DMS53 (cell line): Measurements from ENCODE around the gene HNMT.
"Not testable (repeated sequence)": the region's sequence is repeated elsewhere in the genome, so short reads cannot be mapped to it uniquely, and the experiment has no call there.

Source experiments
- DNase-seq: peaks from one replicate; lab custom pipeline; 2025; lab: John Stamatoyannopoulos, UW

HNMT gene

DNA sequence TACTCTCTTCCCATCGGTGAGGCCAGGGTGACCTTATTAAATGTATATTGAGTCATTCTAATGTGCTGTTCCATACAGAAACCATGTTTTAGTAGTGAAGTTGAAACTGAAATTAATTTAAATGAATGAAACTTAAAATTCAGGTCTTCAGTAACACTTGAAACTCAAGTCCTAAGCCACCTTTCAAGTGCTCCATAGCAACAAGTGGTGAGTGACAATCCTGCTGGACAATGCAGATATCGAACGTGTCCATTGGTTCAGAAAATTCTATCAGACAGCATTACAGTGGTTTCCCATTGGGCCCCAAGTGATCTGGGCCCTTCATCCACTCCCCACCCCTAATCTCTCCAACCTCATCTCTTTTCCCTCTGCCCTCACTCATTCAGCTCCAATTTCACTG lies 48.7 kb downstream of the HNMT start:
- no peak for DNase-seq

DNA sequence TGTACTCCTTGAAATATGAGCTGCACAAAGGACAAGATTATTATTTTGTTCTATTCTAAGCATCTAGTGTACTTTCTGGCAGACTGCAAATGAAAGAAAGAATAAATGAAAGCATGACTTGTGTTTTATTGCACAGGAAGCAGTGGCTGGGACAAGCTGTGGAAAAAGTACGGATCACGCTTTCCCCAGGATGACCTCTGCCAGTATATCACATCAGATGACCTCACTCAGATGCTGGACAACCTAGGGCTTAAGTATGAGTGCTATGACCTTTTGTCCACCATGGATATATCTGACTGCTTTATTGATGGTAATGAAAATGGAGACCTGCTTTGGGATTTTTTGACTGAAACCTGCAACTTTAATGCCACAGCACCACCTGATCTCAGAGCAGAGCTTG lies 49.4 kb downstream of the HNMT start:
- DNase-seq: no peak

DNA sequence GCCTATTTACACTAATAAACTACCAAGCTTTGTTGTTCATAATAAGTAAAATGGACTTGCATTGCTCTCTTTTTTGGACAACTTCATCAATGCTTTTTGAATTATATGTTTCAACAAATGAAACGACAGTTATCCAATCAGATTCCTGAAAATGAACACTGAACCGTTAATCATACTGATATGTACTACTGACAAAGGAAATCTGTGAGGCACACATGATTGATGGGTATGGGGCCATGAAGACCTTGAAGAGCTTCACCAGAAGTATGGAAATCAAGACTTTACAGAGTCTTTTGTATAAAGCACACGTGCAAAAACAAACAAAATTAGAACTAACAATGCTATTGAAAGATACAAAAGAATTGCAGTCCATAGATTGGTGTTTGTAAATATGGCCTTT lies 51.2 kb downstream of the HNMT start:
- no peak for DNase-seq

DNA sequence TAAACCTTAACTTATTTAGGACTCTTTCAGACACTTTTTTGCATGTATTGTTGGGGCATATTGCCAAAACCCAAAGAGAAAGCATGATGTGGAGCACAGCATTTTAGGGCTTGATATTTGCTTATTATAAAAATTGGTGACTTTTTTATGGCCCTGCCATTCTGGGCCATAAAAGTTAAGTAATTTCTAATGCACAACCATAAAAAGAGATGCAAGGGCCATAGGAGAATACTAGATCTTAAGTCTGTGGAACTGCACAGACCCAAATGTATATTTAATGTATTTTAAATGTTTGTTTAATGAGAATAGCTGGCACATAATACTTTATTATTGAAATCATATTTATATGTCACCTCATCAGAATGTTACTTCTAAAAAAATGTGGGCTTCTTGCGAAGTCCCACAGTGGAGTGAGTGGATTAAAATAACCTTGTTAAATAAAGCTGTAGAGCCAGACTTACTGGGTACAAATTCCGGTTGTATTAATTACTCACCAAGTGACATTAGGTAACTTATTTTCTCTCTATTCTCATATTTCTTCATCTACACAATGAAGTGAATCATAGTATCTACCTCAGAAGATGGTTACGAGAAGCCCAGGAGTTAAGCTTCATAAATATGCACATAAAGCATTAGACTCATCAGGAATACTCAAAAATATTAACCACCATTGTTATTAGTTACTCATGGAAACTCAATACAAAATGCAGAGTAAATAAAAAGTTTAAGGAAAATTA lies 52.2 kb downstream of the HNMT start:
- no peak for DNase-seq

DNA sequence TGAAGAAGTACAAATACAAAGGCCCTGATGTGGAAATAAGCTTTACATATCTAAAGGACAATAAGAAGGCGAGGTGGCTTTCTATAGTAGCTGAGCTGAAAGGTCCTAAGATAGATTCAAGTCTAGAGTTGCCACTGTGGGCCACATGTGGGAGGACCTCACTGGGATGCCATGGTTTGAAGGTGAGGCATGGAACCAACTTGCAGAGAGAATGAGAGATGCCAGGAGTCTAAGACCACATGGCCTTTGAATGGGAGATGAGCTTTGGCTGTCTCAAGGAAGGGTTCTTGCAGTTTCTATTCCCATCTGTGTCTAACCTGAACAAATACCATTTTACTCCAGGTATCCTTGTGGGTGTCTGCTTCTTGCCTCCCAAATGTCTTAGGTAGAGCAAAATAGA lies 53.6 kb downstream of the HNMT start:
- DNase-seq: no peak

DNA sequence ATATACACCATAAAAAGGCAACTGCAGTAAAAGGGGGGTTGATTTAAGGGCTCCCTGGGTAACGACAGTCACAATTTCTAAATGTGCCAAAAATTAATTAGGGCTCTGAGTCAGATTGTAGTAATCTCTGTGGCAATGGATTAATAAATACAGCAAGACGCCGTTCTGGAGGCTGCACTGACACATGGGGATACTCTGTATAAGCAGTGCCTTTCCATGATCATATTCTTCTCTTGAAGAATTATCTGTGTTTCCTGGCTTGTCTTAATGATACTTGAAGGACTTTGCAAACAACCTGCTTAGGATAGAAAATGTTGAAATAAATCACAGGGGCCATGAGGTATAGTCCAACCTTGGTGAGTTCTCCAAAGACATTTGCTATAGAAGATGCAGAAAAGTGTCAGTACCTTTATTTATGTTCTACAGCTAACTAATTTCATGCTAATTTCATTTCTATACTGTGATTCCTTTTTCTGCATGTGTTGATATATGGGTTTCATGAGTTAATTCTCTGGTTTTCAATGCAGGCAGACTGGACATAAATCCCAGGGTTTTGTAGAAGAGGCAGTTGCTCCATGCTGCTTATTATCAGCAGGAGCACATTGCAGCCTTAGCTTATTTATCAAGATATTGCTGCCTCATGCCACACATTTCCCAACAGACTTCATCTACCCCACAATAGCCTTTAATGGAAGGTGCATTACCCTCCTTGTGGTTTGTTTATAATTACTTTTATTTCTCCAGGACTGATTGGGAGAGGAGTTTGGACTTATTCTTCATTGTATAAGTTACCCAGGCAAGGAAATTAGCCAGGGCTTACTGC lies 54.8 kb downstream of the HNMT start:
- no peak for DNase-seq

DNA sequence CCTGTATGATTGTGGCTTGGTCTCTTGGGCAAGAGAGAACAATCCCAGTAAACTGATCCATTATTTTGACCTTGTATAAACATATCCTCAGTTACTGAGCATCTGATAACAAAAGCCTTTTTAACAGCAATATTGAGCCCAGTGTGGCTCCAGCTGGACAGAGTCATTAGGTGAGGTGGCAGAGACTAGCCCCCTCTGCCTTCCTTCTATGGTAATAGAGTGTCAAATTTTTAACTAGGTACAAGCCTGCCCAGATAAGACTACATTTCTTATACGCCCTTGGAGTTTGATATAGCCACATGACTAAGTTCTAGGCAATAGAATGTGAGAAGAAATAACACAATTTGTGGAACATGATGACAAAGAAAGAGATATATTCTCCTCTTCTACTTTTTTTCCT lies 56.2 kb downstream of the HNMT start:
- peak; percentile 1 for DNase-seq

DNA sequence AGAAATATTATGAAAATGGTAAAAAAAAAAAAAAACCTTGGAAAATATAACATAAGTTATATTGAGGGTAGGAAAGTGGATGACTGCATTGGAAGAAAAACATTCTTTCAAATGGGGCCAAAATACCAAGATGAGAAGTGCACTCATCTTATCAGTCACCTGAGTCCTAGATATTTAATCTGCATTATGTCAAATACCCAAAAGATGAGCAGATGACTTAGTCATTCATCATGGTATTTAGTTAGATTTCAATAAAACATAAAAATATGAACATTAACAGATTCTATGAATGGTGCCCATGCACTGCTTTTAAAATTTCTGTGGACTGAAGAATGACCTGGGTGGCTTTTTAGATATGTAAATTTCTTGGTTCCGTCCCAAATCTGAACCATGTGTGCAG lies 56.9 kb downstream of the HNMT start:
- no peak for DNase-seq

DNA sequence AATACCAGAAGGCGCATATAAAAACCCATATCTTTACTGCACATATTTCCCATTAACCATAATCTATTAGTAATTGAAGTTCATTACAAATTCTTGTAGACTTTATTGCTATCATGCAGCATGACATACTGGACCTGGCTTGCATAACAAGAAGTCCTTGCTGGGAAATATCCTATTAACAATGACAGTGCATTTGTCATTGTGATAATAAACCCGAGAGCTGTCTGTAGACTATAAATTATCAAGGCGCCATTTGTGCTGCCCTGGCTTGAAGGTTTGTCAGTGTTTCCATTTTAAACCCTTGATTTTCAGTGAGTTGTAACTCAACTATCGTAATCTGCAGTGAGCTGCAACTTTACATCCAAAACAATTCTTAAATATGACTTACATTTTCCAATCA lies 59.0 kb downstream of the HNMT start:
- DNase-seq: no peak

DNA sequence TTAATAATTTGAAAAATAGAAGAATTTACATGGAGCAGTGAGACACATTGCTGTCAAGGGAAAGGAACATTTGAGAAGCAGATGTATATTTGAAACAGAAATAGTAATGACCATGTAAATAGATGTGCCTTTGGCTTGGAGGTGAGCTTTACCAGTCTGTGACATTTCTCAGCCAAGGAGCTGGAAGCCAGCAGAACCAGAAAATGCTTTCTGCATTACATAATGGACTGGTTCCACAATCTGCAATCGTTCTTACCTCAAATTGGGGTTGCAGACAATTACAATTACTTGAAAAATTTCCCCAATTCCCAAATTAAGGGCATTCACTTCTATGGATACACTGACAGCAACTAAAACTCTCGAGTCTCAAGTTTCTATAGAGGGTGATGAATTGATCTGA lies 59.7 kb downstream of the HNMT start:
- no peak for DNase-seq

DNA sequence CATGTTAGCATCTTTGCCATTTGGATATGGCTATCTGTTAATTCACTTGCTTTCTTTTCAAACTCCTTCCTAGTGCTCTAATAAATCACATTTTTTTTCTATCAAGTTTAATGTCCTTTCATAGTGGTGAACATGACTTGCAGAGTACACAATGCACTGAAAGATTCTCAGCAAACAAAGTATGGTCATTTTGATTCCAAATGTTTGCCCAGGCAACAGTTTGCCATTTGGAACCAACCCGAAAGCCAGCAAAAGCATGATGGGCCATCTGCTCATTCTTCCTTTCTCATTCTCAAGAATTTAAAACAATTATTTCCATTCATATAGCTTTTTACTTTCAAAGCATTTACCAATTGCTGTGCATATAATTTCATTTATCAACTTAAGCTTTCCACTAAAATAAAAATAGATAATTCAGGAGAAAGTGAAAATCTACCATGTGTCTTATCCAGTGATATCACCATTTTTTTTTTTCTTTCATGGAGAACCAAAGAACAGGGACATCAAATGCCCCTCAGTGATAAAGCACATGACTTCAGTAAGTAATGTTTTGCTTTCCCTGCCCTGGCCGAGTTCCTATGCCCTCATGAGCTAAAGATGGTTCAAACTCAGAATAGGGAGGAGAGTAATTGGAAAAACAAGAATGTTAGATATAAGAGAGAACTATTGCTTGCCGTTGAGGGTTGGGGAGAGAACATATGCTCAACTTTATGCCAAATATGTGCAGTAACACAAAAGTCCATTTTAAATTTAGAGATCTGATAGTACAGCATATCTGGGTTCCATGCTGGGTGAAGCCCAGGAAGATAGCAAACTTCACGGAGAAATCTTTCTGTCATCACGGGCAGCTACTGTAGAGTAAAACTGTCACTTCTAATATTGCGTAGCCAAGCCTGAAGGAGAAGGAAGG lies 62.1 kb downstream of the HNMT start:
- no peak for DNase-seq

DNA sequence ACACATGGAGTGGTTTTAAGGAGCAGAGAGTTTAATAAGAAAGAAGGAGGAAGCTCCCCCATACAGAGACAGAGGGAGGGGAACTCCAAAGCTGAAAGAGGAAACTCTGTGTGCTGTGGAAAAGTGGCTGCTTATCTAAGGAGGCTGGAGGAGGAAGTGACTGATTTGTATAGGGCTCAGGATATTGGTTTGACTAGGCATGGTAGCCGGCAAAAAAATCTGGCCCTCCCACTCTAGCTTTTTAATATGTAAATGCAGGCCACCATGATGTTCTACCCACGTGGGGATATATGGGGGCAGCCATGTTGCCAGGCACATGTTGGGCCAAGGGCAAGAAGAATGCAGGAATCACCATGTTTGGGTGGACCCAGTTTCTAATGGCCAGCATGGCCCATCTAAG lies 64.3 kb downstream of the HNMT start:
- DNase-seq: no peak

DNA sequence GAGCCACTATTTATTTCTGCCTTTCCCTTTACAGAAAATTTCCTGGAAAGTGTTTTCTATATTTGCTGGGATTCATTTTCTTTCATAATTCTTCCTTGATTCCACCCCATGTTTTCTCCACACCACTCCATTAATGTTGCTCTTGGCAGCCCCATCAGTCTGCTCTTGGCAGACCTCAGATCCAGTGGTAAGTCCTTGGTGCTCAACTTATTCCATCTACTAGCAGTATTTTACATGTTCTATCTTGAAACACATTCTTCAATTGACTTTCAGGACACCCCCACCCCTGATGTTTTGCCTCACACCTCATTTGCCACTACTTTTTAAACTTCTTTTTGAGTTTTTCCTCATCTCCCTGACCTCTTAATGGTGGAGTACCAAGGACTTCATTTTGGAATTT lies 65.0 kb downstream of the HNMT start:
- no peak for DNase-seq

DNA sequence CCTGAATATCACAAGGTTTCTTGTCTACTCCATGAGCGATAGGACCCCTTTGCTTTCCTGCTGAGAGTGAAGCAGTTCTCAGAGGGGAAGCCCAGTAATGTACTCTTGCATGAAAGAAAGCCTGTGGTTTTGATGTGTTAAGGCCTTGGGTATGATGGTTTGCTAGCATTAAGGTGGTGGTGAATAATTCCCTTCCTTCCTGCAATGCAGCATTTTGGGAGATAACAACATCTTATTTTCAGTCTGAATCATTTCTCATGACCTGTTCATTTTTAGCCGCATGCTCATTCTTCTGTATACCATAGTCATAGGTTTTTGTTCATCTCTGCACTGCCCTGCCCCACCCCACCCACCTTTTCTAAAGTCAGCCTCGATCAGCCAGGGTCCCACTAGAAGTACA lies 66.2 kb downstream of the HNMT start:
- DNase-seq: no peak

DNA sequence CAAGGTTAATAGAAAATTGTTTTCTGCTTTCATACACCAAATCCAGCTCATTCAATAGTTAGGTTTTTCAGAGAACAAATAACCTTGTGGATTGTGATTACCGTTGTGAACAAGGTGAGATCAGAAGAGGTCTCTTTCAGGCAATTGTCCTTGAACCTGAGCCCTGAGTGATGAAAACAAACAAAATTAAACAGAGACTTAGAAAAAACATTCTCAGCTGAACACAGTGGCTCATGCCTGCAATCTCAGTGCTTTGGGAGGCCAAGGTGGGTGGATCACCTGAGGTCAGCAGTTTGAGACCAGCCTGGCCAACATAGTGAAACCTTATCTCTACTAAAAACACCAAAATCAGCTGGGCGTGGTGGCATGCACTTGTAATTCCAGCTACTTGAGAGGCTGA lies 68.1 kb downstream of the HNMT start:
- DNase-seq: no peak

DNA sequence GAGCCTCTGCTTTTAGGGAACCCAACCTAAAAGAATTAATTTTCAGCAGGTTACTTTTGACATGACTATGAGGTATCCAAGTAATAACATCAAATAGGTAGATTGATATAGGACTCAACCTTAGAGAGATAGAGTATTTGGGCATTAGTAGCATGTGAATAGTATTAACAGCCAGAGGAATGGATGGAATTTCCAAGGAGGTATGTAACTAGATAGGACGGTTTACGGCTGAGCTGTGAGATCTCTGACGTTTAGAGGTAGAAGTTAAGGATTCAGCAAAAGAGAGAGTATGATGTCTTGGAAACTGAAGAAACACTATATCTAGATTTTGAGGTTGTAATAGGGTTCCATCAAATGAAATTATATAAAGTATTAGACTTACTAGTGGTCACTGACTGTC lies 70.3 kb downstream of the HNMT start:
- DNase-seq: no peak

DNA sequence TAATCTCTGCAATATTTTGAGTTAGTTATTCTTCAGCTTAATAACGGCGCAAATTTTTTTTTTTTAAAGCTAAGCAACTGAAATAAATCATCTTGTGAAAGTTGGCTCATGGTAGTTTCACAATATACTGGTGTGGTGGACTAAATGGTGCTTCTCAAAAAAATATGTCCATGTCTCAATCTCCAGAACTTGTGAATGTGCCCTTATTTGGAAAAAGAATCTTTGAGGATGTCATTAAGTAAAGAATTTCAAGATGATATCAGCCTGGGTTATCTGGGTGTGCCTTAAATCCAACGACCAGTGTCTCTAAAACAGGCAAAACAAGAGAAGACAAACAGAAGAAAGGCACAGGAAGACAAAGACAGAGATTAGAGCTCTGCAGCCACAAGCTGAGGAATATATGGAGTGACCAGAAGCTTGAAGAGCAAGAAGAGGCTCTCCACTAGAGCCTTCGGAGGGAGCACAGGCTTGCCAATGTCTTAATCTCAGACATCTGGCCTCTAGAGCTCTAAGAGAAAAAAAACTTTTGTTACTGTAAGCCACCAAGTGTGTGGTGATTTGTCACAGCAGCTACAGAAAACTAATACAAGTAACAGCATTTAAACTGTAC lies 71.4 kb downstream of the HNMT start:
- no peak for DNase-seq

DNA sequence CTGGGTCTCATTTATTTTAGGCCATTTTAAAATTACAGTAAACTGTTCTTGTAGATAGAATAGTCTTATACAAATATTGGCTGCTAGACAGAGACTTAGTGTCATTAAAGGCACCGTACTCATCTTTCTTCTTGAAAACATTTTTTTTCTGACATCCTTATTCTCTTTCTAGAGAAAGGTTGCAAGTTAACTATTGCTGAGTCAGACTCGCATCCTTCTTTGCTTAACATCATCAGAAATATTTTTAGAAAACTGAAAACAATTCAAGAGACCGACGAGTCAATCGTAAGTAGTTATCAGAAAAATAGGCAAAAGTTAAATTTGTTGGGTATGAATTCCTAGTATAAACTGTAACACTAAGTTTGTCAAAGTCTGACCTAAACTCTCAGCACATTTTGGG lies 72.2 kb downstream of the HNMT start:
- DNase-seq: no peak

DNA sequence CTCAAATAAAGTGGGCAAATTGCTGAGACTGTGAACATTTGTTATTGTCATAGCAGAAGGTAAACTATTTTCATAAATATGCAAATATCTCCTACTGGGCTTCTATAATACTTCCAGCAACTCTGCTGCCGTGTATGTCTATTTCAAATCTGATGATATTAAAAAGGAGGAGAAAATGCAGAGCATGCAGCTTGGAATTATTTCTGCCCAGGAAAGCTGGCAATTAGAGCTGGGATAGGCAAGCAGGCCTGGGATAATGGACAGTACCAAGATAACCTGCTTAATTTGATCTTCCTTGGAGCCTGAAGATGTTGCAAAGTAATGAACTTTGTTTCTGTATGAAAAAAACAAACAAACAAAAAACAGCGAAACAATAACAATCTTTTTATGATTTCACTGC lies 72.8 kb downstream of the HNMT start:
- DNase-seq: no peak

DNA sequence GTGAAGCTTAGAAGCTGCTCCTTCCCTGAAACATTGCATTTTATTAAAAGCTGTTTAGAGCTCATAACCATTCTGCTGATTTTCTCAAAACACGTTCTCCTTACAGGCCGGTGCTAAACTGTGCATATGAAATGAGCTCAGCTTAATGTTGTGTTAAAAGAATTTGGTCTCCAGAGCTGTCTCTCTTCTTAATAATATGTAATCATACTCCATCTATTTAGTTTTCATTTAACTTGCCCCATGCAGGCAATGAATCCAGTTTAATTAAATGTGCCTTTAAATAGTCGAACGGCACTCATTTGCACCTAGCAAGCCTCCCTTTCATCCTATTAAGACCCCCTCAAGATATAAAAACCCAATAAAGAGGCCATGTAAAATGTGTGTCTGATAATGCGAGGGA lies 76.3 kb downstream of the HNMT start:
- DNase-seq: no peak

DNA sequence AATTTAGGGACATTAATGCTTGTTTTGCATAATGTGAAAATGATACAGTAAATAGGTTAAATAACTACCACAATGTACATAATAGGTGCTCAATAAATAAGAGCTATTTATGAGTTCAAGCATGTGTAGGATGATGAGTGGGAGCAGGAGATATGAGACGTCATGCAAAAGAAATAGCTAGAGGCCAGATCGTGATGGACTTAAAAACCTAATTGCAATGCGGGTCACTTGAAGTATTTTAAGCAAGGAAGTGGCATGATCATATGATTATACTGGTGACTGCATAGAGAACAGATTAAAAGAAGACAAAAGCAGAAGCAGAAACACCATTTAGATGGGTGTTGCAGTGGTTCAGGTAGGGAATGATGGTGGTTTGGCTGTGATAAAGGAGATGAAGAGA lies 78.0 kb downstream of the HNMT start:
- no peak for DNase-seq

DNA sequence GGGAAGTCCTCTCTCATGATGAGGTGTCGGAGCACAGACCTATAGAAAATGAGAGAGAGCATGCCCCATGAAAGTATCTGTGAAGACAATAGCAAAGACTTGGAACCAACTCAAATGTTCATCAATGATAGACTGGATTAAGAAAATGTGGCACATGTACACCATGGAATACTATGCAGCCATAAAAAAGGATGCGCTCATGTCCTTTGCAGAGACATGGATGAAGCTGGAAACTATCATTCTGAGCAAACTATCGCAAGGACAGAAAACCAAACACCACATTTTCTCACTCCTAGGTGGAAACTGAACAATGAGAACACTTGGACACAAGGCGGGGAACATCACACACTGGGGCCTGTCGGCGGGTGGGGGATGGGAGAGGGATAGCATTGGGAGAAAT lies 79.3 kb downstream of the HNMT start:
- not testable (repeated sequence) for DNase-seq
